ENCODE data around the gene DGKH.
"Not testable (repeated sequence)": the region's sequence is repeated elsewhere in the genome, so short reads cannot be mapped to it uniquely, and the experiment has no call there.

Gene DGKH

DNA sequence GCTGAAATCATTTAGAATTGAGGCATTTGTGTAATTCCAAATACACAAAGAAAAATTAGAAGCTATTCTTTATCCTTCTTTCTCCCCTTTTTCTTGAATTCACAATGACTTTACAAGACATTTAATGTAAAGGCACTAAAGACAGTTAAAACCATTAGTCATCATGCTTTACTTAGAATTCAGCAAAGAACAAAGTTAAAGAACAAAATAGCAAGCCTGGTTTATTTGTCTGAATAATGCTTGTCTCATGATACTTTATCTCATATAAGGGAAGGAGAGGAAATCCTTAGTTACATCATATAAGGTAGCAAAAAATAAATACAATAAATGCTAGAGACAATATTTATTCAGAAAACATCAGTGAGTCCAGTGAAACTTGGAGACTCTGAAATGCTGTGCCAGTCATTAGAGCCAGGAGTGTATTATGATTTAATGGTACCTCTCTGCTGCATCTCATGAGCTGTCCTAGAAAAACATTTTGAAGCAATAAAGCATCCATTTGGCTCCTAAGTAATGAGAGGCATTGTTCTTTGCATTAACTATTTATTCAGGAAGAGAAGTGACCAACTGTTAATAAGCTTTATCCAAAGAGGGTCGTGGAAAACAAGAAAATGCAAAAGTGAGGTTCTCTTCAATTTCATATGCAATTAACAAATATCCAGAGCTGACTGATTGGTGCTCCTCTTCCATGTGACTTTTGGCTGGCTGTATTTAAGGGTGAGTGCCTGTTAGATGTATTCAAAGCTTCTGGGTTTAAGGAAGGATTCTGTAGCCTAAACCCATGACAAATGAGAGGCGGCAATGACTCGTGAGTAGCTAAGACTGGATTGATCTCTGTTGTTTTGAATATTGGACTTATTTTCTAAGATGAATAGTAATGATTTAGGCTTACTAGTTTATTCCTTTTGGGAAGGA, 105.0 kb downstream of the DGKH start:
- intact Hi-C loops (cut with DNase I; ENCODE audit: low total_unique reads), result no loop called here
- Histone ChIP-seq H3K4me3 (no peak overlapping the region), H3K36me3 (peaks cover 11 to 24% (median 16%) of the 10 kb centered on the region in 3 donors), H3K27me3 (no peaks in the 10 kb centered on the region), H3K27ac (no peak overlapping the region), H3K4me1 (no peaks in the 10 kb centered on the region), H3K9me3 (no peaks in the 10 kb centered on the region)
- TF ChIP-seq, protein P1, sequence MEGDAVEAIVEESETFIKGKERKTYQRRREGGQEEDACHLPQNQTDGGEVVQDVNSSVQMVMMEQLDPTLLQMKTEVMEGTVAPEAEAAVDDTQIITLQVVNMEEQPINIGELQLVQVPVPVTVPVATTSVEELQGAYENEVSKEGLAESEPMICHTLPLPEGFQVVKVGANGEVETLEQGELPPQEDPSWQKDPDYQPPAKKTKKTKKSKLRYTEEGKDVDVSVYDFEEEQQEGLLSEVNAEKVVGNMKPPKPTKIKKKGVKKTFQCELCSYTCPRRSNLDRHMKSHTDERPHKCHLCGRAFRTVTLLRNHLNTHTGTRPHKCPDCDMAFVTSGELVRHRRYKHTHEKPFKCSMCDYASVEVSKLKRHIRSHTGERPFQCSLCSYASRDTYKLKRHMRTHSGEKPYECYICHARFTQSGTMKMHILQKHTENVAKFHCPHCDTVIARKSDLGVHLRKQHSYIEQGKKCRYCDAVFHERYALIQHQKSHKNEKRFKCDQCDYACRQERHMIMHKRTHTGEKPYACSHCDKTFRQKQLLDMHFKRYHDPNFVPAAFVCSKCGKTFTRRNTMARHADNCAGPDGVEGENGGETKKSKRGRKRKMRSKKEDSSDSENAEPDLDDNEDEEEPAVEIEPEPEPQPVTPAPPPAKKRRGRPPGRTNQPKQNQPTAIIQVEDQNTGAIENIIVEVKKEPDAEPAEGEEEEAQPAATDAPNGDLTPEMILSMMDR (IDR thresholded peaks at IDR 0.05), result no peak
- DNase-seq, result no peak

DNA sequence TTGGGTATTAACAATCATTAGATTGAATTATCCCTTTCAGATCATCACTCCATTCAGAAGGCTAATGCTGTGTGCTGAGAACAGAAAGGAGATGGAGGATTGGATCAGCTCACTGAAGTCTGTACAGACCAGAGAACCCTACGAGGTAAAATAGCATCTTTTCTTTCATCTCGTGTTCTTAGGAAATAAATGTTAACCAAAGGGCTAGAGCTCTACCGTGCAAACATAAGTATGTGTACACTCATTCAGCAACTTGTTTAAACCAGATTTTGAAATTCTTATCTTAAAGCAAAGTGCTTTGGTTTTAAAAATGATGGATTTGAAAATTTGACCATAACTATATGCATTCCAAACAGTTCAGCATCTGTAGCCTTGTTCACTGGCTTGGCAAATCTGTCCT, 106.8 kb downstream of the DGKH start:
- no peak for DNase-seq
- Histone ChIP-seq H3K27me3 (no peaks in the 10 kb centered on the region), H3K4me3 (no peak overlapping the region), H3K27ac (no peak overlapping the region), H3K36me3 (peaks cover 21 to 32% (median 31%) of the 10 kb centered on the region in 3 donors), H3K9me3 (no peaks in the 10 kb centered on the region), H3K4me1 (no peaks in the 10 kb centered on the region)
- intact Hi-C loops (cut with DNase I; ENCODE audit: low total_unique reads), result no loop called here
- TF ChIP-seq, protein P1 (IDR thresholded peaks at IDR 0.05), result no peak

DNA sequence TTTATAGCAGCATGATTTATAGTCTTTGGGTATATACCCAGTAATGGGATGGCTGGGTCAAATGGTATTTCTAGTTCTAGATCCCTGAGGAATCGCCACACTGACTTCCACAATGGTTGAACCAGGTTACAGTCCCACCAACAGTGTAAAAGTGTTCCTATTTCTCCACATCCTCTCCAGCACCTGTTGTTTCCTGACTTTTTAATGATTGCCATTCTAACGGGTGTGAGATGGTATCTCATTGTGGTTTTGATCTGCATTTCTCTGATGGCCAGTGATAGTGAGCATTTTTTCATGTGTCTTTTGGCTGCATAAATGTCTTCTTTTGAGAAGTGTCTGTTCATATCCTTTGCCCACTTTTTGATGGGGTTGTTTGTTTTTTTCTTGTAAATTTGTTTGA, 114.9 kb downstream of the DGKH start:
- H3K27me3 ChIP-seq; intact Hi-C loops (cut with DNase I; ENCODE audit: low total_unique reads): not testable (repeated sequence)
- H3K36me3 ChIP-seq, result peaks cover 25 to 38% (median 29%) of the 10 kb centered on the region in 3 donors

DNA sequence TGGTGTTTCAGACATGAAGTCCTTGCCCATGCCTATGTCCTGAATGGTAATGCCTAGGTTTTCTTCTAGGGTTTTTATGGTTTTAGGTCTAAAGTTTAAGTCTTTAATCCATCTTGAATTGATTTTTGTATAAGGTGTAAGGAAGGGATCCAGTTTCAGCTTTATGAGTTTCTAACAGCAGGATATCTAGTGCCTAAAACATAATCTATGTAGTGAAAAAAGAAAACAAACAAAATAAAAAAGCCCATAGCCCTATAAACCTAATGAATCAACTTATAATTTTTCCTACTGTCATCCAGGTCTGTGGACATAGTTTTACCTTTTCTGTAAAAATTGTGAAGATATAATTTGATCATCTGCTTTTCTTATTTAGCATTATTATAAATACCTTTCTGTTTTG, 115.5 kb downstream of the DGKH start:
- H3K4me1 ChIP-seq; H3K9me3 ChIP-seq; intact Hi-C loops (cut with DNase I; ENCODE audit: low total_unique reads); H3K27ac ChIP-seq; H3K4me3 ChIP-seq; DNase-seq; H3K27me3 ChIP-seq: not testable (repeated sequence)
- H3K36me3 ChIP-seq, result peaks cover 28 to 36% (median 30%) of the 10 kb centered on the region in 3 donors

More for the DNA sequence above, 114.9 kb downstream of the DGKH start:
- H3K4me3 ChIP-seq, H3K27ac ChIP-seq, H3K4me1 ChIP-seq, DNase-seq, H3K9me3 ChIP-seq: not testable (repeated sequence)

DNA sequence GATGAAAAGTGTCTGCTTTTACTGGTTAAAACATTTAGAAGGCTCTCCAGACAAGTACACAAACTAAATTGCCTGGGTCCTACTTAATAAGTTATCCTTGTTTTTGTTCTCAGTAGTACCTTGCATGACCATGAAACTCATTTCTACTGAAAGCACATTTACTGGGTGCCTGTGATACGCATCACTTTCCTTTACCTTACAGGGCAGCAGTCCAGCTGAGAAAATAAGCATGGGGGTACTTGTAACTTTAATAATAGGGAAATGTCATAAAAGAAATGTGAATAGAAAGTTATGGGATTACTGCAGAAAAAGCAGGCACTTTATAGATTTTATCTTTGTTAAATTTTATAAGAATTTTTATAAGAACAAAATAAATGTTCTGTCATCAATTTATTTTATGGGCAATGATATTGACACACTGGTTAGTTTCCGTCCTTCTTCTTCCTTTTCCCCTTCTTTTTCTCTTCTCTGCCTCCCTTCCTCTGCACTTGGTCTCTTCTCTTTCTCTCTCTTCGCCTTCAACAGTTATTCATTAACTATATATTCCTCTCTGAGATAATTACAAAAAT, 116.2 kb downstream of the DGKH start:
- intact Hi-C loops (cut with DNase I; ENCODE audit: low total_unique reads), result no loop called here
- no peak for DNase-seq
- Histone ChIP-seq H3K27me3 (no peaks in the 10 kb centered on the region), H3K27ac (no peak overlapping the region), H3K4me1 (no peaks in the 10 kb centered on the region), H3K4me3 (no peak overlapping the region), H3K36me3 (peaks cover 26 to 34% (median 32%) of the 10 kb centered on the region in 3 donors), H3K9me3 (no peaks in the 10 kb centered on the region)
- TF ChIP-seq, protein P1 (IDR thresholded peaks at IDR 0.05), result no peak

DNA sequence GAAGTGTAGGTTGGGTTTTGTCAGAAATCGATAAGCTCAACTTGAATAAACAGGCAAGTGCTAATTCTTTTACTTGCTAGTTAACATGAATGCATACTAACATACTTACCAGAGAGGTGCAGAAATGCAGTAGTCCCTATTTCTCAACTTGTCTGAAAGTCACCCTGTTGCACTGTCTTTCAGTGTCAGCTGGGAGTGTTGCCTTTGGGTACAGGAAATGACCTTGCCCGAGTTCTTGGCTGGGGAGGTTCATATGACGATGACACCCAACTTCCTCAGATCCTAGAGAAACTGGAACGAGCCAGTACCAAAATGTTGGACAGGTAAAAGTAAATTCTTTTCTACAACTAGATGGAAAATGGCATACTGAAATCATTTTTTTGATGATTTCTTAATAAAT, 120.0 kb downstream of the DGKH start:
- no peak for DNase-seq
- Histone ChIP-seq H3K36me3 (peaks cover 0 to 19% (median 17%) of the 10 kb centered on the region in 3 donors), H3K4me1 (no peaks in the 10 kb centered on the region), H3K9me3 (no peaks in the 10 kb centered on the region), H3K27ac (no peak overlapping the region), H3K27me3 (no peaks in the 10 kb centered on the region), H3K4me3 (no peak overlapping the region)
- TF ChIP-seq, protein P1 (IDR thresholded peaks at IDR 0.05), result no peak
- intact Hi-C loops (cut with DNase I; ENCODE audit: low total_unique reads), result no loop called here

Measured in tibial artery (tissue), 4 donors.